ENCODE results near the gene ANKFN1.

DNA sequence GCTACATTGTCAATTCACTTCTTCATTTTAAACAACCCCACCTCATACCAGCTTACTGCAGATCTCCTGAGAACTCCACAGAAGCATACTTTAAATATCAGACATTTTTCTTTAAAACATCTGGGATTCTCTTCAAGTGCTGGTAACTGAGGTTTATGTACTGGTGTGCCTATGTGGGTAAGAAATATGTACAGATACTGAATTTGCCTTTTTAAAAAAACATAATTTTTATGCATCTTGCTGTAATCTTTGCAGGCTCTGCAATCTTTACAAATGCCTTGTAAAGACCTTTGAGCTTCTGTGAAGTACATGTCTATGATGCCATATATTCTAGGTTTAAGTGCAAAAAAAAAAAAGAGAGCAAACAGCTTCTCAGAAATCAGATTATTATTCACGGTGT, 312.6 kb downstream of the ANKFN1 start:
- TF ChIP-seq, protein P1, sequence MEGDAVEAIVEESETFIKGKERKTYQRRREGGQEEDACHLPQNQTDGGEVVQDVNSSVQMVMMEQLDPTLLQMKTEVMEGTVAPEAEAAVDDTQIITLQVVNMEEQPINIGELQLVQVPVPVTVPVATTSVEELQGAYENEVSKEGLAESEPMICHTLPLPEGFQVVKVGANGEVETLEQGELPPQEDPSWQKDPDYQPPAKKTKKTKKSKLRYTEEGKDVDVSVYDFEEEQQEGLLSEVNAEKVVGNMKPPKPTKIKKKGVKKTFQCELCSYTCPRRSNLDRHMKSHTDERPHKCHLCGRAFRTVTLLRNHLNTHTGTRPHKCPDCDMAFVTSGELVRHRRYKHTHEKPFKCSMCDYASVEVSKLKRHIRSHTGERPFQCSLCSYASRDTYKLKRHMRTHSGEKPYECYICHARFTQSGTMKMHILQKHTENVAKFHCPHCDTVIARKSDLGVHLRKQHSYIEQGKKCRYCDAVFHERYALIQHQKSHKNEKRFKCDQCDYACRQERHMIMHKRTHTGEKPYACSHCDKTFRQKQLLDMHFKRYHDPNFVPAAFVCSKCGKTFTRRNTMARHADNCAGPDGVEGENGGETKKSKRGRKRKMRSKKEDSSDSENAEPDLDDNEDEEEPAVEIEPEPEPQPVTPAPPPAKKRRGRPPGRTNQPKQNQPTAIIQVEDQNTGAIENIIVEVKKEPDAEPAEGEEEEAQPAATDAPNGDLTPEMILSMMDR (IDR thresholded peaks at IDR 0.05): no peak
- TF ChIP-seq POLR2A (IDR thresholded peaks at IDR 0.05): no peak

All from body of pancreas (tissue), 4 donors.